Measurements from ENCODE around the gene SCNN1A.

DNA sequence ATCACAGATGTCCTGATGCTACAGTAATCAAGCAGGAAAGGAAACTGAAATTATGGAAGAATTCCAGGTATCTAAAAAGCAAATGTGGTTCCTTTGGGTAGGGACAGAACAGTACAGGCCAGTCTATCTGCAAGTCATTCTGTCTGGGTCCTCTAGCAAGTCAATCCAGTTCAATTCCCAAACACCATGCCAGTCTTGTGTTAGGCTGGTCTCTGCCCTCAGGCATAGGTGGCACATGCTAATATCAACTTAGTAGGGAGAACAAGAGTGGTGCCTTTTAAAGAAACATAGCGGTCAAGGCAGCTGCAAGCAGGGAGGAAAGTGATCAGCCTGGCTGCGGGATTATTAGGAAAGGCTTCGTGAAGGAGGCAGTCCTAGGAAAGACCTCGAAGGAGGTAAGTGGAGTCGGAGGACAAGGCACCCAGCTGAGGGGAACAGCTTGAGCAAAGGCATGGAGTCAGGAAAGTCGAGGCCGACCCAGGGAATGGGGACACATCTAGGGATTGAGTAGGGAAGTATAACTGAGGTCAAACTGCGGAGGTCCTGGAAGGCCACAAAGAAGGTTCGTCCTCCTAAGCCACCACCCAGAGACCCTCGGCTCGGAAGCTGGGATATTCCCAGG lies 68.7 kb downstream of the SCNN1A start:
- TF ChIP-seq, protein P1, sequence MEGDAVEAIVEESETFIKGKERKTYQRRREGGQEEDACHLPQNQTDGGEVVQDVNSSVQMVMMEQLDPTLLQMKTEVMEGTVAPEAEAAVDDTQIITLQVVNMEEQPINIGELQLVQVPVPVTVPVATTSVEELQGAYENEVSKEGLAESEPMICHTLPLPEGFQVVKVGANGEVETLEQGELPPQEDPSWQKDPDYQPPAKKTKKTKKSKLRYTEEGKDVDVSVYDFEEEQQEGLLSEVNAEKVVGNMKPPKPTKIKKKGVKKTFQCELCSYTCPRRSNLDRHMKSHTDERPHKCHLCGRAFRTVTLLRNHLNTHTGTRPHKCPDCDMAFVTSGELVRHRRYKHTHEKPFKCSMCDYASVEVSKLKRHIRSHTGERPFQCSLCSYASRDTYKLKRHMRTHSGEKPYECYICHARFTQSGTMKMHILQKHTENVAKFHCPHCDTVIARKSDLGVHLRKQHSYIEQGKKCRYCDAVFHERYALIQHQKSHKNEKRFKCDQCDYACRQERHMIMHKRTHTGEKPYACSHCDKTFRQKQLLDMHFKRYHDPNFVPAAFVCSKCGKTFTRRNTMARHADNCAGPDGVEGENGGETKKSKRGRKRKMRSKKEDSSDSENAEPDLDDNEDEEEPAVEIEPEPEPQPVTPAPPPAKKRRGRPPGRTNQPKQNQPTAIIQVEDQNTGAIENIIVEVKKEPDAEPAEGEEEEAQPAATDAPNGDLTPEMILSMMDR (IDR thresholded peaks at IDR 0.05; ENCODE audit: low read length), result no peak
- TF ChIP-seq EZH2 (optimal IDR thresholded peaks at IDR 0.05; ENCODE audit: low read depth, low read length) (no peak), EZH2phosphoT487 (IDR thresholded peaks at IDR 0.05; ENCODE audit: low read length) (no peak)

All from MM.1S (cell line).